SKM-1 treated with dmso at 0.1 percent for 144 hours (cell line): ENCODE data around the gene TEDC1.

Experiments used
- DNase-seq: peaks from one replicate; lab custom pipeline; 2025; ENCODE audit not compliant: unreplicated experiment; lab: John Stamatoyannopoulos, UW

Gene TEDC1

GRCh38 chr14:105495990-105496830 lies 5.2 kb downstream of the TEDC1 start:
- no peak for DNase-seq

- no peak for DNase-seq
Observed at GRCh38 chr14:105496831-105497591, 6.0 kb downstream of the TEDC1 start.

GRCh38 chr14:105497671-105498429 lies 6.8 kb downstream of the TEDC1 start:
- no peak for DNase-seq

GRCh38 chr14:105498430-105499255 lies 7.6 kb downstream of the TEDC1 start:
- no peak for DNase-seq

- no peak for DNase-seq
Observed at GRCh38 chr14:105499256-105500035, 8.4 kb downstream of the TEDC1 start.

GRCh38 chr14:105500036-105500725 lies 9.1 kb downstream of the TEDC1 start:
- DNase-seq, result no peak

- no peak for DNase-seq
Observed at GRCh38 chr14:105500726-105501101, 9.7 kb downstream of the TEDC1 start.

- DNase-seq, result no peak
Observed at GRCh38 chr14:105501504-105502291, 10.7 kb downstream of the TEDC1 start.

GRCh38 chr14:105502446-105503295 lies 11.6 kb downstream of the TEDC1 start:
- no peak for DNase-seq

GRCh38 chr14:105503296-105503640 lies 12.2 kb downstream of the TEDC1 start:
- DNase-seq, result no peak

GRCh38 chr14:105503935-105504692 lies 13.1 kb downstream of the TEDC1 start:
- no peak for DNase-seq

- no peak for DNase-seq
Observed at GRCh38 chr14:105505101-105505500, 14.1 kb downstream of the TEDC1 start.

- no peak for DNase-seq
Observed at GRCh38 chr14:105507247-105507646, 16.2 kb downstream of the TEDC1 start.

- no peak for DNase-seq
Observed at GRCh38 chr14:105508069-105508468, 17.0 kb downstream of the TEDC1 start.

GRCh38 chr14:105508601-105509000 lies 17.6 kb downstream of the TEDC1 start:
- DNase-seq, result no peak

GRCh38 chr14:105517096-105517495 lies 26.1 kb downstream of the TEDC1 start:
- no peak for DNase-seq
